Memory B cell (primary cell): Measurements from ENCODE around the gene PSPN.
"Not testable (repeated sequence)": the region's sequence is repeated elsewhere in the genome, so short reads cannot be mapped to it uniquely, and the experiment has no call there.

Experiments used
- ATAC-seq: fragments of 150-1000 bp; cut with Tn5 transposase; 2 replicates; pipeline ENCODE4 v1.10.0; 2021; ENCODE audit warnings: low read depth, mild to moderate bottlenecking, moderate library complexity
- DNase-seq, 2 donors: peaks; one replicate each; pipeline ENCODE4 v3.0.0; 2022; ENCODE audit warnings: low spot score in 2 of 2
- H3K27ac Mint-ChIP-seq: one replicate; pipeline ENCODE4 v1.8.0; 2022; ENCODE audit warnings: mild to moderate bottlenecking, moderate library complexity, mixed read lengths
- H3K27me3 Mint-ChIP-seq: one replicate; pipeline ENCODE4 v1.8.0; 2022; ENCODE audit warnings: mixed read lengths
- H3K36me3 Mint-ChIP-seq: one replicate; pipeline ENCODE4 v1.8.0; 2022; ENCODE audit warnings: mild to moderate bottlenecking, mixed read lengths
- H3K4me1 Mint-ChIP-seq: one replicate; pipeline ENCODE4 v1.8.0; 2022; ENCODE audit warnings: mixed read lengths
- H3K4me3 Mint-ChIP-seq: one replicate; pipeline ENCODE4 v1.8.0; 2022; ENCODE audit warnings: mild to moderate bottlenecking, moderate library complexity, mixed read lengths
- H3K9me3 Mint-ChIP-seq: one replicate; pipeline ENCODE4 v1.8.0; 2022; ENCODE audit warnings: mixed read lengths

The PSPN gene

DNA sequence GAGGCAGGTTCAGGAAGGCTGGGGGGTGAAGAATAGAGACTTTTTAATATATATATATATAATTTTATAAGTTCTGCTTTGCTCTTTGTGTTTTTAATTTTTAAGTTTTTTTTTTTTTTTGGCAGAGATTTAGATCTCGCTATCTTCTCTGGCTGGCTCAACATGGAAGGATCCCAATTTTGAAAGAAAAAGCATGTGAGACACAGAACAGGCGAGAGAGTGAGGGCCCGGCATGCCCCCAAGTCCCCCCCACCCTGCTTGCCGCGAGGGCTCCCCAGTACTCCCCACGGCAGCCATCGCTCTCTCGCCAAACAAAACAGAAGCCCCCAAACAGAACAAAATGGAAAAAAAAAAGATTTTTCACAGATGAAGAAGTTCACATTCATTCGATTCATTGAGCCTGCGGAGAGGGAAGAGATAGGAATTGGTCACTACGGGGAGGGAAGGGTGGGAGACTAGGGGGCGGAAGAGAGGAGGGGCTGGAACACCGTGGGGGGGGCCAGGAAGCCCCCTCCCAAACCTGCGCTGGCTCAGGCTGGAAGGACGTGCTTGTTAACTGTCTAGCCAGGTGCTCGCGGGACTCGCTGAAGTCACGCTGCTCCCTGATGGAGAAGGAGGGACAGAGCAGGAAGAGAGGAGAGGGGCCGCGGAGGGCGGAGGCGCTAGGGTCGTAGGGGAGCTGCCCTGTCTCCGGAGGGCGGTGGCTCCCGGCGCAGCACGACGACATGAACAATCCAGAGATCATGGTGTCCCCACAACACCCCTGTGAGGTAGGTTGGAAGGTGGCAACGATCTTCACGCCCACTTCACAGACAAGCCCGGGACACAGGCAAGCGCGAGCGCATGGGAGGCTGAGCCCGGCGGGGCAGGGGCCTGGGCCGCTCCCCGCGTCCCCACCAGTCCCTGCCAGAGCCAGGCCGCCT, 38.2 kb upstream of the PSPN start:
- no peak overlapping the region for H3K4me3 Mint-ChIP-seq
- no peak overlapping the region for H3K27ac Mint-ChIP-seq
- H3K36me3 Mint-ChIP-seq = peaks cover 16% of the 10 kb centered on the region
- H3K27me3 Mint-ChIP-seq = no peaks in the 10 kb centered on the region
- DNase-seq (no peak), ATAC-seq (no peak)
- no peaks in the 10 kb centered on the region for H3K4me1 Mint-ChIP-seq
- no peaks in the 10 kb centered on the region for H3K9me3 Mint-ChIP-seq

DNA sequence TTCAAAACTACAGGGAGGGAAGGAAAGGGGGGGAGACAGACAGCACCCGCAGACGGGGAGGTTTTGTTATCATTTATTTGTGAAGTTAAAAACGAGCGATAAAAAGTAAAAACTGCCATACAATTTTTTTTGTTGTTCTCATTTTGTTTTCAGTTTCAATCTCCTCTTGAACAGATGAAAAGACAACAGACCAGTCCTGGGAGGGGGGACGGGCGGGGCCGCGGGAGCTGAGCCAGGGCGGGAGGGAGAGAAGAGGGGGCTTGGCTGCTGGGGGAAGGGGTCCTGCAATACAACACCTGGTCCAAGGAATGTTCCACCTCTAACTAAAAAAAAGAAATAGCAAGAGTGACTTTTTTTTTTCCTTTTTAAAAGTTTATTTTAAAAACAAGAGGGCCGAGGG, 37.6 kb upstream of the PSPN start:
- no peak overlapping the region for H3K27ac Mint-ChIP-seq
- H3K4me1 Mint-ChIP-seq = no peaks in the 10 kb centered on the region
- DNase-seq (no peak), ATAC-seq (no peak)
- H3K27me3 Mint-ChIP-seq = no peaks in the 10 kb centered on the region
- H3K9me3 Mint-ChIP-seq = no peaks in the 10 kb centered on the region
- H3K4me3 Mint-ChIP-seq = no peak overlapping the region
- H3K36me3 Mint-ChIP-seq = peaks cover 13% of the 10 kb centered on the region

DNA sequence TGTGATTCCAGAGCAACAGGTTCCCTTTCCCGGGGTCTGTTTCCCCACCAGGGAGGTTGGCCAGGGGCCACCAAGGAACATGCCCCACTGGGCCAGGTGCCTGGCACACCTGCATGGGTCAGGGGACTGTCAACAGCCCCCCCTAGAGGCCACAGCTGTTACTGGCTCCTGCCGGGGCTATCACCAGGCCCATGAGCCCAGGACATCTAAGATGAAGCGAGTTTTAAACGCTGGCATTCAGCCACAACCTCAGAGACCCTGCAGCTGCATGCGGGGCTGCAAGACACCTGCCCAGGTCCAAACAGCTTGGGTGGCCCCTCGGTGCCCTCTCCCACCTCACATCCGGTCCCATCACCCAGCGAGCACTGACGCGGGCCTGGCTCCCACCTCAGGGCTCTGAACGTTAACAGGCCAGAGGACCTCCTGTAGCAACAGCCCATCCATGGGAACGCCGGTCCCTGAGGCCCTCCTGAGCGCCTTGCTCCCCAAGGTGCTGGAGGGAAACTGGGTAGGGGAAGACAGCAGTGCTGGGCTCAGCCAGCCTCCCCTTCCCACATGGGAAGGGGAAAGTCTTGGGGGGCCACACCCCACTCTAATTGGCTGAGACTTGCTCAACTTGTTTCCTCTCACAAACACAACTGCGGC, 36.8 kb upstream of the PSPN start:
- Mint-ChIP-seq H3K27ac (no peak overlapping the region), H3K4me3 (no peak overlapping the region), H3K9me3 (no peaks in the 10 kb centered on the region), H3K36me3 (peaks cover 13% of the 10 kb centered on the region), H3K4me1 (no peaks in the 10 kb centered on the region), H3K27me3 (no peaks in the 10 kb centered on the region)
- ATAC-seq (peak; percentile 66), DNase-seq (peak in 1 of 2 donors; percentile 18)

DNA sequence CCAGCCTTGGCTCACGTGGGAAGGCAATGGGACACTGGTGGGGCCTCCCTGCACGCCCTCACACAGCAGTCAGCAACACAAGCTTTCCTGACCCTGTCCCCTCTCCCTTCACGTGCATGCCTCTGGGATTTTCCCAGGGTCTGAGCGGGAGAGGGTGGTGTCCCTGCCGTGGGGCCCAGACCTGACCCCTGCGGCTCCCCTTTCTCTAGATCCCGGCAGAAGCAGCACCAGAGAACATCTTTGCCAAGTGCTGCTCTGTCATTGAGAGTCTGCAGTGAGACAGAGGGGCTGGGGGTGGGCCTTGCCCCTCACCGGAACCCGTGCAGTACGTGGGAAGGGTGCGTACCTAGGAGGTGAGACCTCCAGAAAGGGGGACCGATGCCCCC, 36.3 kb upstream of the PSPN start:
- no peak for ATAC-seq
- Mint-ChIP-seq H3K4me3 (no peak overlapping the region), H3K9me3 (no peaks in the 10 kb centered on the region), H3K4me1 (no peaks in the 10 kb centered on the region), H3K27me3 (no peaks in the 10 kb centered on the region), H3K27ac (no peak overlapping the region), H3K36me3 (peaks cover 13% of the 10 kb centered on the region)
- no peak for DNase-seq

DNA sequence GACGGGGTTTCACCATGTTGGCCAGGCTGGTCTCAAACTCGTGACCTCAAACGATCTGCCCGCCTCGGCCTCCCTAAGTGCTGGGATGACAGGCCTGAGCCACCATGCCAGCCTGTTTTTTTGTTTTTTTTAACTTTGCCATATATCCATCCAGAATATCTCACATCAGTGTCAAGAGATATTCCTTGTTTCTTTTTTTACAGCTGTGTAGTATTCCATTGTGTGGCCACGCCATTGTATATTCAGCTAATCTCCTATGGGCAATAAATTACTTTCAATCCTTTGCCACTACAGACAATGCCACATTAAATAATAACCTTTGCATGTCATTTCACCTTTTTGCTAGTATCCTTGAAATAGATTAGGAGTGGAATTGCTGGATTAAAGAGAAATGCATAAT, 33.6 kb upstream of the PSPN start:
- peaks cover 6% of the 10 kb centered on the region for H3K36me3 Mint-ChIP-seq
- no peak overlapping the region for H3K4me3 Mint-ChIP-seq
- DNase-seq (no peak), ATAC-seq (no peak)
- no peaks in the 10 kb centered on the region for H3K4me1 Mint-ChIP-seq
- no peaks in the 10 kb centered on the region for H3K27me3 Mint-ChIP-seq
- no peaks in the 10 kb centered on the region for H3K9me3 Mint-ChIP-seq
- no peak overlapping the region for H3K27ac Mint-ChIP-seq

DNA sequence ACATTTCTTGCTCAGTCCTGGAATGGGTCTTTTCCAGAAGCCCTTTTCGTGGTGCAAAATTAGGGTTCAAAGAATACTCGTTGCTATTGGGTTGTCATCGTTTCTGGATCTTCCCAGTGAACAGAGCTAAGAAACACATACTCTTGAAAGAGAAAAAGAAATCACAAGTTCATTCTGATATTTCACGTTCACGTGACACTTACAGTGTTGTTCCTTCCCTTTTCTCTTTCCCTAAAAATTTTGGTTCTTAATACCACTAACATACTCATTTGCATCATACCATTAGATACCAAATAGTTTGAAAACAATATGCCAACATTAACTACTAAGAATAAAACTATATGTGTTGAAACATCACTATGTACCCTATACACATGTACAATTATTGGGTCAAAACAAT, 30.7 kb upstream of the PSPN start:
- Mint-ChIP-seq H3K36me3 (no peaks in the 10 kb centered on the region), H3K27ac (no peak overlapping the region), H3K4me3 (no peak overlapping the region), H3K9me3 (no peaks in the 10 kb centered on the region), H3K4me1 (no peaks in the 10 kb centered on the region), H3K27me3 (no peaks in the 10 kb centered on the region)
- DNase-seq (no peak), ATAC-seq (no peak)

DNA sequence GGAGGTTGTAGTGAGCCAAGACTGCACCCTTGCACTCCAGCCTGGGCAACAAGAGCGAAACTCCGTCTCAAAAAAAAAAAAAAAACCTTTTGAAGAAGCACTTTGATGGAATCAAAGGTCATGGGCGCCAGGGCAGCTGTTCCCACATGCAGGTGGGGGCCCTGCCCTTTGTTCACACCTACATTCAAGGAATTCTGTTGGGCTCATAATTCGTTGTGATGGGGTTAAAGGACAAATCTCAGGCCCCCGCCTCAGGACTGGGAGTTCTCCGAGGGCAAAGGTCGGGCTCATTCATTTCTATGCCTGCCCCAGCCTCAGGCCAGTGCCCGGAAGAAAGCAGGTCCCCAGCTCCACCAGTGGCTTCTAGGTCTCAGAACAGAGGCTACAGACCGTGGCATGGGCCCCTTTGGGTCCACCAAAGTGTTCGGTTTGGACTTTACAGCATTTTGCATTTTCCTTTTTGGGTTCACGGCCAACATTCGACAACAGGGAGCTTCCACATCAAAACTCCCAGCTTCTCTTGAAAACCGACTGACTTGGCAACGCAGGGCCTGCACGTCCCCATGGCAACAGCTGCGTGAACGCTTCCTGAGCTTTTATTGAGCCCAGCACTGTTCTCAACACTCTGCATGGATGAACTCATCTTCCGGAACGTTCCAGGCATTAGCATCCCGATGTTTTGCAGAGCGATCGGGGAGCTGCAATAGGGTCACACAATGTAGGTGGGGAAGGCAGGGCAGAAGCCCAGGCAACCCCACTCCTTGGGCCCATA, 27.3 kb upstream of the PSPN start:
- ATAC-seq (no peak), DNase-seq (no peak)
- Mint-ChIP-seq H3K4me1 (no peaks in the 10 kb centered on the region), H3K9me3 (no peaks in the 10 kb centered on the region), H3K27me3 (peaks cover 1% of the 10 kb centered on the region), H3K36me3 (no peaks in the 10 kb centered on the region), H3K27ac (no peak overlapping the region), H3K4me3 (no peak overlapping the region)

DNA sequence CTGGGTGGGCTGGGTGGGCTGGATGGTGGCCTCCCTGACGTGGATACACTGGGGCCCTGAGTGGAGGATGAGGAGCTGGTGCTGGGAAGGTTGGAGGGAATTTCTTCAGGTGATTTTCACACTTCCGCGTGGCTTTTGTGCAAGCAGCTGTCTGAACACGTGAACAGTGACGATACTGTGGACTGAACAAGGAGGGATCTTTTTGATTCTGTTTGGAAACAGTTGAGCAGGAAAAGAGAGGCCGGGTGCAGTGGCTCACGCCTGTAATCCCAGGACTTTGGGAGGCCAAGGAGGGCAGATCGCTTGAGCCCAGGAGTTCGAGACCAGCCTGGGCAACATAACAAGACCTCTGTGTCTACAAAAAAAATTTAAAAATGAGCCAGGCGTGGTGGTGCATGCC, 26.3 kb upstream of the PSPN start:
- H3K9me3 Mint-ChIP-seq = no peaks in the 10 kb centered on the region
- H3K27ac Mint-ChIP-seq = no peak overlapping the region
- no peaks in the 10 kb centered on the region for H3K36me3 Mint-ChIP-seq
- DNase-seq = no peak
- H3K27me3 Mint-ChIP-seq = peaks cover 1% of the 10 kb centered on the region
- H3K4me1 Mint-ChIP-seq = no peaks in the 10 kb centered on the region
- no peak for ATAC-seq
- no peak overlapping the region for H3K4me3 Mint-ChIP-seq

DNA sequence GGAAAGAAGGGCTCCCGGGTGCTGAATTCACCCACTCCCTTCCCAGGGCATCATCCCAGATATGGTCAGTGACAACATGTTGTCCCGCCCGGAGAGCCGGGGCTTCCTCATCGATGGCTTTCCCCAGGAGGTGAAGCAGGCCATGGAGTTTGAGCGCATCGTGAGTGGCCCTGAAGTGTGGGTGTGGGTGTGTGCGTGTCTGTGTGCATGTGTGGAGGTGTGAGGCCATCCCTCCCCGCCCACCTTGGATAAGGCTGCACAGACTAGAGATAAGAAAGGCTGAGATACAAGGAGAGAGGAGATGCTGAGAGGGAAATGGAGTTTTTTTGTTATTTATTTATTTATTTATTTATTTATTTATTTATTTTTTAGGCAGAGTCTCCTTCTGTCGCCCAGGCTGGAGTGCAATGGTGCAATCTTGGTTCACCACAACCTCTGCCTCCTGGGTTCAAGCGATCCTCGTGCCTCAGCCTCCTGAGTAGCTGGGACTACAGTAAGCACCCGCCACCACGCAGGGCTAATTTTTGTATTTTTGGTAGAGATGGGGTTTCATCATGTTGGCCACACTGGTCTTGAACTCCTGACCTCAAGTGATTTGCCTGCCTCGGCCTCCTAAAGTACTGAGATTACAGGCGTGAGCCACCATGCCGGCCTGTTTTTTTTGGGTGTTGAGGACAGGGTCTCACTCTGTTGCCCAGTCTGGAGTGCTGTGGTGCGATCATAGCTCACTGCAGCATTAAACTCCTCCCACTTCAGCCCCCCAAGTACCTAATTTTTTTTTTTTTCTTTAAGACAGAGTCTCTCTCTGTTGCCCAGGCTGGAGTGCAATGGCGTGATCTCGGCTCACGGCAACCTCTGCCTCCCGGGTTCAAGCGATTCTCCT, 24.6 kb upstream of the PSPN start:
- H3K27me3 Mint-ChIP-seq, H3K36me3 Mint-ChIP-seq, H3K4me3 Mint-ChIP-seq, H3K4me1 Mint-ChIP-seq, H3K27ac Mint-ChIP-seq, ATAC-seq, H3K9me3 Mint-ChIP-seq, DNase-seq: not testable (repeated sequence)

DNA sequence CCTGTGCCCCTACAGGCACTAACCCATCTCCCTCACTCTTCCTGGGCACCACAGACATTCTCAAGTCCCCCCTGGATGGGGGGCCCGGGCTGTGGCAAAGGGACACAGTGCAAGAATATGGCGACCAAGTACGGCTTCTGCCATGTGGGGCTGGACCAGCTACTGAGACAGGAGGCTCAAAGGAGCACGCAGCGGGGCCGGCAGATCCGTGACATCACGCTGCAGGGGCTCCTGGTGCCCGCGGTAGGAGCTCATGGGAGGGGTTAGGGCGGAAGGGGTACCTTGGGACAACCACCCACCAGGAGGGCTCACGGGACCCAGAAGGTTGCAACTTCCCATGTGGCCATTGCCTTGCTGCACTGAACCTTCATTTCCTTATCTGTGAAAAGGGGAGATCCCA, 20.6 kb upstream of the PSPN start:
- no peaks in the 10 kb centered on the region for H3K36me3 Mint-ChIP-seq

DNA sequence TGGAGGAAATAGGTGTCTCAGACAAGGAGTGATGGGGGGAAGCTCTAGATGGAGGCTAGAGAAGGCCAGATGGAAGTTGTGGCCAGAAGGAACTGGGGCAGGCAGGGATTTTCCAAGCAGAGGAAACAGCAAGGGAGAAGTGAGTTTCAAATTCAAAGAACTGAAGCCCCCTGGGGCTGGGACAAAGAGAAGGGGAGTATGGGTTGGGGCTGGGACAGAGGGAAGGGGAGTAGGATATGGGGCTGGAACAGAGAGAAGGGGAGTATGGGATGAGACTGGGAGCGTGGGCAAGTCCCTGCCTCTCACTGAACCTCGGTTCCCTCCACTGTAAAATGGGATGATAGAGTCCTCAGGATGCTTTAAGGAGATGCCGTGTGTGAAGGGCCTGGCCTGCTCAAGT, 19.1 kb upstream of the PSPN start:
- H3K36me3 Mint-ChIP-seq = peaks cover 4% of the 10 kb centered on the region
- no peaks in the 10 kb centered on the region for H3K27me3 Mint-ChIP-seq
- H3K4me3 Mint-ChIP-seq = peak overlapping the region; percentile 43
- H3K4me1 Mint-ChIP-seq = peaks cover 20% of the 10 kb centered on the region
- peak overlapping the region; percentile 97 for H3K27ac Mint-ChIP-seq
- ATAC-seq (no peak), DNase-seq (no peak)
- no peaks in the 10 kb centered on the region for H3K9me3 Mint-ChIP-seq

More for the DNA sequence above, 20.6 kb upstream of the PSPN start:
- no peak overlapping the region for H3K27ac Mint-ChIP-seq
- H3K9me3 Mint-ChIP-seq = no peaks in the 10 kb centered on the region
- no peak overlapping the region for H3K4me3 Mint-ChIP-seq
- ATAC-seq = no peak
- peaks cover 16% of the 10 kb centered on the region for H3K4me1 Mint-ChIP-seq
- H3K27me3 Mint-ChIP-seq = peaks cover 1% of the 10 kb centered on the region
- DNase-seq = no peak

DNA sequence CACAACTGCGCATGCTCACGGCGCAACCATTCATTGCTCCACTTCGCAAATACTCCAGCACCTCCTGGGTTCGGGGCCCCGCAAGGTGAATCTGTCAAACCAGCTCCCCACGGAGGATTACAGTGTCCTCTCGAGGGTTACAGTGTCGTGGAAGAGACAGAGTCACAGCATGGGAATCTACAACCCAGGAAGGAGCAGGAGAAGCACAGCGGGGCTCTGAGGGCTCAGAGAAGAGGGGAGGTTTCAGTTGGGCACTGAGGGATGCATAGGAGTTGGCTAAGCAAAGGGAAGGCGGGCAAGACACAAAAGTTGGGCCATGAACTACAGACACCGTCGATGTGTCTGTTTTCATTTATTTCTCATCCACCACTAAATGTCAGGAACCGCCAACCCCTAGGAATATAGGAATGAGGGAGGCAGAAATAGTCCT, 18.3 kb upstream of the PSPN start:
- peaks cover 6% of the 10 kb centered on the region for H3K36me3 Mint-ChIP-seq
- no peaks in the 10 kb centered on the region for H3K27me3 Mint-ChIP-seq
- no peaks in the 10 kb centered on the region for H3K9me3 Mint-ChIP-seq
- peak; percentile 37 for ATAC-seq
- H3K4me1 Mint-ChIP-seq = peaks cover 20% of the 10 kb centered on the region
- DNase-seq = no peak
- peak overlapping the region; percentile 86 for H3K4me3 Mint-ChIP-seq
- H3K27ac Mint-ChIP-seq = peak overlapping the region; percentile 97
